HG03442 (cell line): ENCODE data around the gene RFC2.
"Not testable (repeated sequence)": the region's sequence is repeated elsewhere in the genome, so short reads cannot be mapped to it uniquely, and the experiment has no call there.

ENCODE experiments used
- ATAC-seq: cut with Tn5 transposase; IDR thresholded peaks from one replicate; pipeline ENCODE4 v1.9.1; 2021; ENCODE audit warnings: mild to moderate bottlenecking, moderate library complexity; ENCODE audit not compliant: unreplicated experiment

The RFC2 gene

DNA sequence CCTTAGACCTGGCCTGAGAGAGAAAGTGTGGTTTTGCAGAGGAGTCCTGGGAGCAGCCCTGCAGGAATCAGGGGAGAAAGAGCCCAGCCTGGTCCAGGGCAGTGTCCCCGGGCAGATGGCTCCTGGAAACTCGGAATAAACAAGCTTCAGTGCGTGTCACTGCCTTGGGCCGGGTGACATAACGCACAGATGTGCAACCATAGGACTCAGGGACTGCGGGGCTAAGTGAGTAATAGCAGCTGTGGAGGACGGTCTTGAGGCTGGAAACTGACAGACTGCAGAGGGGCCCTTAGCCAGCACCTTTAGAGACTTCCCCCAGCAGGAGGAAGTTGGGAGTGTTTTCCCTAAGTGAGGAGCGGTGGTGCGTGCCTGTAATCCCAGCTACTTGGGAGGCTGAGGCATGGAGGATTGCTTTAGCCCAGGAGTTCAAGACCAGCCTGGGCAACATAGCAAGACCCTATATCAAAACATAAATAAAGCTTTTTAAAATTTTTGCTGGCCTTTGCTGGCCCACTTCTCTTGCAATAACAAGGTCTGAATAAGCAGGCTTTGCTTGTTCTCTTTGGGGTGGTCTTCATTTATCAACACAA lies 29.8 kb upstream of the RFC2 start:
- ATAC-seq: no peak

DNA sequence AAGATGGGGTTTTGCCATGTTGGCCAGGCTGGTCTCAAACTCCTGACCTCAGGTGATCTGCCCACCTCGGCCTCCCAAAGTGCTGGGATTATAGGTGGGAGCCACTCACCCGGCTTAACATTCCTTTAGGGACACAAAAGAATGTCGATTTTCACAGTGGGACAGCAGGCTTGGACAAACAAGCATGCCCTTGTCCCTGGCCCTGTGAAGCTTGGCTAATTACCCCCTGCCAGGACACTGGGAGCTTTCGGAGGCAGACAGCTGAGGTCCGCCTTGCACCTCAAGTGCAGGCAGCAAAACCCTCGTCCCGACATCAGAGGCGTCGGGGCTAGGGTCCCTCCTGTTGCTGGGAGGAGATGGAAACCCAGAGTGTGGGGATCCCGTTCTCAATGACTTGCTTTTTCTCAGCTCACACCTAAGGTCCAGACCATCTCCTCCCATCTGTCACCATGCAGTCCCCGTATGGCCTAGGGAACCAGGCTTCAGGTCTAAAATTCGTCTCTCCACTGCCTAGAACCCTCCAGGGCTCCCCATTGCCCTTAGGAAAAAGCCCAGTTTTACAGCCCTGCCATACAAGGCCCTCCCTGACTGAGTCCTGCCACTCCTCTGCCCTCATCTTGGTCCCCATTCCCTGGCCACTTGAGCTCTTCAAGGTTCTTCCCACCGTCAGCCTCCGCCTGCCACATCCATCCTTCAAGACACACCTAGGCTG lies 28.7 kb upstream of the RFC2 start:
- ATAC-seq: no peak

DNA sequence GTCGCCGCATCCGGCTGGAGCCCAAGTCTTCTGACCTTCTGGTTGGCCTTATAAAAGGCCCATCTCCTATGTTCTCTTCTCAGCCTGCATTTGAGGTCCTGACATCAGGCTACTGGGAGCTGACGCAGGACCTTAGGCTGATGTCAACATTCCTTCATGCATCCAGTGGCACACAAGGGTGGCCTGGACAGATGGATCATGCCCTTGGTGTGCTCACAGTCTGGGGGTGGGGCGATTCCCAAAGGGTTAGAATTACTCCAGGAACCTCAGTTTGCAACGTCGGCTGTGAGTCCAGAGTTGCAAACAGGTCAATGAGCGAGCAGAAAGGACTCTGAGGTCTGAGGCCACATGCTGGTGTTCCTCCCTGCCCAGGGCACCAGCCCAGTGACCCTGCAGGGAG lies 26.8 kb upstream of the RFC2 start:
- no peak for ATAC-seq

DNA sequence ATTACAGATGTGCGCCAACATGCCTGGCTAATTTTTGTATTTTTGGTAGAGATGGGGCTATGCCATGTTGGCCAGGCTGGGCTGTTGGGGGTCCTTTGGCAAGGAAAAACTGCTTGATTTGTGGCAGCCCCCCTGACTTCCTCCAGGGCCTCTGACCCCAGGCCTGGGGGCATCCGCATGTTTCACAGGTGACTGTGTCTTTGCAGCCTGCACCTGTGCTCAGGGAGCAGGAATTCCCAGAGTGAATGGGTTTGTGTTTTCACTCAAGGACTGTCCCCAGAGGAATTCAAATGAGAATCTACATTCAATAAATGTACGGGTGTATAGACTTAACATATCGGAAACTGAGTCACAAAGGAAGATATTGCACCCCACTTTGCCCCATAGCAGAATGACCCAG lies 23.4 kb upstream of the RFC2 start:
- no peak for ATAC-seq

DNA sequence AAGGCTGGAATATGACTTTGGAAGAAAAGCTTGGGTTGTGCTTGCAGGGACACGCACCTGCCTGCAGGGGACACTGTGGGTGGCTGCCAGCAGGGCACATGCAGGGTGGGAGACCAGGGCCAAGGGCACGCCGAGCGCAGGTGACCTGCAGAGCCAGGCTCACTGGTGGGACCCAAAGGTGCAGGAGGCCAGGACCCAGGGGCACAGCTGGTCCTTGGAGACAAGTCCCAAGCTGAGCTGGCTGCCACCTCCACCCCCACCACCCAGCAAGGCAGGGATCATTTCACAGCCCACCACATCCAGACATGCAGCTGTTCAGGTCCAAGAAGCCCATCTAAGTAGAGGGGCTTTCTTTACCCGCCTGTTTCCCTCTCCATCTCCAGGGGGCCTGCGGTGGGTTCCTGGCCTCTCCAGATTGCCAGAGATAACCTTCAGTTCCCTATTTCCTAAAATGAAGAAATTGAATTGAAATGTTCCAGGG lies 21.2 kb upstream of the RFC2 start:
- no peak for ATAC-seq

DNA sequence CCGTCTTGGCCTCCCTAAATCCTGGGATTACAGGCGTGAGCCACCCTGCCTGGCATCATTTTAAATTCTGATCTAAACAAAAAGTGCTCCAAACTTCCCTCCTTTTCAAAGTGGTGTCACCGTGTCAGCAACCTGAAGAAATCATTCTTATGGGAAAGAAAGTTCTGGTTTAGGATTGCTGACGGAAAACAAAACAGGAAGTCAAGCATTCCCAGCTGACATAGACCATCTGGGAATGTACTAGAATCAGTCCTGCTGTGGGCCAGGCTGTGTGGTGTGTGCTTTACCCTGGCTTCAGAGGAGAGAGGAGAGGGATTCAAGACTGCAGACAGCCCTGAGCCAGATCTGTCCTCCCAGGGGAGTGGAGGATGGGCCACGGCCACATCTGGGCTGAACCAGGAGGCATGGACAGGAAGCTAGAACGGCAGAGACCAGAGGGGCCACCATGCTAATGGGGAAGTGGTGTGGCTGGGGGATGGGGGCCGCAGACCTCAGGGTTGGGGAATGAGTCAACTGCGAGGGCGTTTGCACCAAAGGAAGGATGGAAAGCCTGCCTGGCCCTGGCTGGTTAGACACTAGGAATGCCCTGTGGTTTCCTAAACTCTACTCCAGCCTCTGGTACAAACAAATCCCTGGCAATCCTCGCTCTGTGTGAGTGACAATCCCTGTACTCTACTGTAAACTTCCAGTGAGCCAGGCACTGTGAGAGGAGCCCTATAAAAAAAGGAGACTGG lies 18.3 kb upstream of the RFC2 start:
- ATAC-seq: peak; percentile 75

DNA sequence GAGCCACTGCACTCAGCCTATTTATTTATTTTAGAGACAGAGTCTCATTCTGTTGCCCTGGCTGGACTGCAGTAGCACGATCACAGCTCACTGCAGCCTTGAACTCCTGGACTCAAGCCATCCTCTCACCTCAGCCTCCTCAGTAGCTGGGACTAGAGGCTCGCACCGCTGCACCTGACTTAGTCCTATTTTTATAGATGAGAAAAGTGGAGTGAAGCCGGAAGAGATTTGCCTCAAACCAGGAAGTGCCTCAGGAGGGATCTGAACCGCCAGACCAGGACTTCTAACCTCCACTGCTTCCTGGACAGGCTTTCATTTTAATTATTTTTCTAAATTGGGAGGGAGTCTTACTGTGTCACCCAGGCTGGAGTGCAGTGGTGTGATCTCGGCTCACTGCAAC lies 17.5 kb upstream of the RFC2 start:
- ATAC-seq: no peak

GRCh38 chr7:74269757-74270277 lies 15.6 kb upstream of the RFC2 start:
- peak; percentile 33 for ATAC-seq

DNA sequence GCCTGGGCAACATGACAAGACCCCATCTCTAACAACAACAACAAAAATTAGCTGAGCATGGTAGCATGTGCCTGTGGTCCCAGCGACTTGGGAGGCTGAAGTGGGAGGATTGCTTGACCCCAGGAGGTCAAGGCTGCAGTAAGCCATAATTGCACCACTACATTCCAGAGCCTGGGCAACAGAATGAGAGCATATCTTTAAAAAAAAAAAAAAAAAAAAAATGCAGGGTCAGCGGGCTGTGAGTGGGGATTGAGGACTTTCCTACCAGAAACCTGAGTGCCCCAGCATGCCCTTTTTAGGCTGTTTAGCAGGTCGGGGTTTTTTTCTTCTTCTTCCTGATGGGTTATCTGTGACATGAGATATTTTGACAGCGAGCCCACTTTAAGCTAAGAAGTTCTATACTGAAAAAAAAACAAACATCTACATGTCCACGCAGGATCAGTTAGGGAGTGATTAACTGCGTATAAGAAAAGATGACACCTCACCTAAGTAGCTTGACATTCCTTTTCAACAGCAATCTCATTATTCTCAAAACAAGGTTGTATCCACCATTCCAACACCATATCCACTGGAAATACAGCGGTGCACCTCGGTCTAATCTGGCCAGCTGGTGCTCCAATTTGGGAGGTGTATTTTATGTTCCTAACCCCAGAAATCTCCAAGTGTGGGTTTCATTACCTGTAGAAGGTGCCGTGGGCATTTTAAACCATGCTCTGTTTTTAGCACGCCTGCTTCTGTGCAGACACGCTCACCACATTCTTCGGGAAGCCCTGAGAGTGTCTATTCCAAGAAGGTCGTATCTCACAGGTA lies 13.8 kb upstream of the RFC2 start:
- no peak for ATAC-seq

DNA sequence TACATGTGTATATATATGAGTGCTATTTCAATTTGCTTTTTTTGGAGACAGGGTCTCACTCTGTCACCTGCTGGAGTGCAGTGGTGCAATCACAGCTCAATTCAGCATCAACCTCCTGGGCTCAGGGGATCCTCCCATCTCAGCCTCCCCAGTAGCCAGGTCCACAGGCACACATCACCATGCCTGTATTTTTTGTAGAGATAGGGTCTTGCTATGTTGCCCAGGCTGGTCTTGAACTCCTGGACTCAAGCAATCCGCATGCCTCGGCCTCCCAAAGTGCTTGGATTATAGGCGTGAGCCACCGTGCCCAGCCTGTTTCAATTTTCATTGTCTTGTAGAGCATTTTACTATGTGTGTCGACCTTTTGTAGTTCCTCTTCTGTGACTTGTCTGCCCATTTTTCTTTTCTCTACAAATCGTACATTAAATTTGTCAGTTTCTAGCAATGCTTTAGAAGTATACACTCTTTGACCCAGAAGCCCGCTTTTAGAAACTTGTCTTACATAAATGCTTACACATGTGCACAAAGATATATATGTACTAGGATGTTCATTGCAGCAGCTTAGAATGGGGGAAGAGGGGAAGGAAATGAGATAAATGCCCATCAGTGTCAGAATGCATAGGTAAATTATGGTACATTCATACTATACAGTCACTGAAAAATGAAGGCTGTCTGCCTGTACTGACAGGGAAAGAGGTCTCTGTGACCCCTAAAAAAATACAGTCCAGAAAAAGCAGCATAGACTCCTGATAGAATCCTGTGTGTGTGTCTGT lies 12.2 kb upstream of the RFC2 start:
- no peak for ATAC-seq

GRCh38 chr7:74263399-74264120 lies 9.4 kb upstream of the RFC2 start:
- no peak for ATAC-seq

DNA sequence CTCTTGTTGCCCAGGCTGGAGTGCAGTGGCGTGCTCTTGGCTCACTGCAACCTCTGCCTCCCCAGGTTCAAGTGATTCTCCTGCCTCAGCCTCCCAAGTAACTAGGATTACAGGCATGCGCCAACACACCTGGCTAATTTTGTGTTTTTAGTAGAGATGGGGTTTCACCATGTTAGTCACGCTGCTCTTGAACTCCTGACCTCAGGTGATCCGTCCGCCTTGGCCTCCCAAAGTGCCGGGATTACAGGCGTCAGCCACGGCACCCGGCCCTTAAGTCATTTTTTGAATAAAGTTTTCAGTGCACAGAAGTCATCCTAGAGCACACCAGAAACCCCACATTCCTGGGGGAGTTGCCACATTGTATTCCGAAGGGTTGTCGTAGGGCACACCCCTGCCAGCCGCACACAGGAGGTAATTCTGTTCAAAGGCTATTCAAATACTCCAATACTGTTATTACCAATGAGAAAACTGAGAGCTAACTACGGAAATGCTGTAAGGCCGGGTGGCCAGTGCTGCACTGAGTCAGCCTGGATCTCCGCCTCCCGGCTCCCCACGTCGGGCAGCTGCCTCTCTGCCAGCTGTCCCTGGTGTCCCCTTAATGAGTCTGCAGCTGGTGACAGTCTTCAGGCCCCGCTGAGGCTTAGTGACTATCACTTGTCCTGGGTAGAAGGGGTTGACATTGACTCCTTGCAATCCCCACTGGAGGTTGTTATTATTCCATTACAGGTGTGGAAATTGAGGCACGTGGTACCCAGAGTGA lies 8.6 kb upstream of the RFC2 start:
- ATAC-seq: no peak

GRCh38 chr7:74258639-74259038 lies 4.4 kb upstream of the RFC2 start:
- ATAC-seq: no peak

DNA sequence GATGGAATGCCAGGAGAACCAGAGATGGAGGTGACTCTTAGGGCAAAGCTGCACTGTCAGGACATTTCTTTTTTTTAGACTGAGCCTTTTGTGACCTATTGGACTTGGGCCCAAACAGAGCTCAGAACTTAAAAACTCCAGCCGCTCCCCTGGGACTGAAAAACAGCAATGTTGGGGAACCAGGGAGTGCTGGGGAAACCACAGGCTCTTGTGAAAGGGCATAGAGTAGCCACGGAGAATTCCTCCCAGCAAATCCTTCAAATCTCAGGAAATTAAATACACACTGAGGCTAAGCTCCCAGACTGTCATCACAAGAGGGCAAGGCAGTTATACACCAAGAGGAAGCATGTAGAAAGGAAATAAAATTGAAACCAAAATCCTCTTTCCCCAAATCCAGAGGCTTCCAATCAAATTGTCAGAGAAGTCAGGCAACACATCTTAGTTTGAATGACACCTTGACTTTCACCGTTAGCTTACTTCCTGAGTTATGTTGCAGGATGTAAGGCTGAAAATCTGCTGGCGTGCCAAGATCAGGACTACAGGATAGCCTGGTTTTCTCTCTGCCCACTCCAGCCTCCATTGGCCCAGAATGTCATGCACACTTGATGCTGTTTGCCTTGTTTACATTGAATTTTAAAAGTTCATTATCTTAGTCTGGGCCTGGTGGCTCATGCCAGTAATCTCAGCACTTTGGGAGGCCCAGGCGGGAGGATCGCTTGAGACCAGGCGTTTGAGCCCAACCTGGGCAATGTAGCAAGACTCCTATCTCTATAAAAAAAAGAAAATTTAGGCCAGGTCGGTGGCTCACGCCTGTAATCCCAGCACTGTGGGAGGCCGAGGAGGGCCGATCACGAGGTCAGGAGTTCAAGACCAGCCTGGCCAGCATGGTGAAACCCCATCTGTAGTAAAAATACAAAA lies 2.6 kb upstream of the RFC2 start:
- no peak for ATAC-seq

- not testable (repeated sequence) for ATAC-seq
These were observed 1.3 kb upstream of the RFC2 start for GRCh38 chr7:74255461-74255860.

DNA sequence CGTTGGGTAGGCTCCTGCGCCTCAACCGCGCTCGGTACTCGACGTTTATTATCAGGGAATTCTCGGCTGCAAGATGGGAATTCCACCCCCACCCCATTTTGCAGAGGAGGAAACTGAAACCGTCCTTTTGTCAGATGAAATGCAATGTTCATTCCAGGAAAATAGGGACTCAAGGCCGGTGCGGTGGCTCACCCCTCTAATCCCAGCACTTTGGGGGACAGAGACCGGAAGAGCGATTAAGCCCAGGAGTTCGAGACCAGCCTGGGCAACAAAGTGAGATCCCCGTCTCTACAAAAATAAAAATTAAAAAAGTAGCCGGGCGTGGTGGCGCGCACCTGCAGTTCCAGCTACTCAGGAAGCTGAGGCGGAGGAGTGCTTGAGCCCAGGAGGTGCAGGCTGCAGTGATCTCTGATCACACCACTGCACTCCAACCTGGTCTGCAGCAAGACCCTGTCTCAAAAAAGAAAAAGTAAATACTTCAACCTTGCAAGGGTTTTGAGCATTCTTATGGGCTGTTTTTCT lies 720 bp upstream of the RFC2 start:
- ATAC-seq: no peak

- no peak for ATAC-seq
These were observed 417 bp downstream of the RFC2 start for GRCh38 chr7:74253835-74254128.

- ATAC-seq: no peak
These were observed 868 bp downstream of the RFC2 start for GRCh38 chr7:74253331-74253730.
